Vagina (tissue), 2 donors: ENCODE results near the gene ZBTB34.

Source experiments
- POLR2A ChIP-seq, 2 donors: fragments of 450-650 bp; IDR thresholded peaks; one replicate each; pipeline ENCODE4 v1.6.1; 2017; ENCODE audit warnings: antibody characterized with exemption in 2 of 2, mild to moderate bottlenecking in 2 of 2, moderate library complexity in 2 of 2
- POLR2AphosphoS5 ChIP-seq, 2 donors: sonication (generic); formaldehyde crosslinking; IDR thresholded peaks; one replicate each; pipeline ENCODE4 v1.9.0; 2017; ENCODE audit warnings: antibody characterized with exemption in 2 of 2, mild to moderate bottlenecking in 2 of 2, low read depth in 1 of 2; ENCODE audit not compliant: insufficient read depth in 1 of 2
- TF ChIP-seq, protein P1 (sequence below), 3 experiments: fragments of 450-650 bp in 2 of 3; fragments of 200-600 bp in 1 of 3; sonication (generic) in 1 of 3; IDR thresholded peaks; one replicate each; pipeline ENCODE4 v1.5.1; 2017 to 2019; ENCODE audit warnings: antibody characterized with exemption in 3 of 3, mild to moderate bottlenecking in 2 of 3, moderate library complexity in 2 of 3

DNA sequence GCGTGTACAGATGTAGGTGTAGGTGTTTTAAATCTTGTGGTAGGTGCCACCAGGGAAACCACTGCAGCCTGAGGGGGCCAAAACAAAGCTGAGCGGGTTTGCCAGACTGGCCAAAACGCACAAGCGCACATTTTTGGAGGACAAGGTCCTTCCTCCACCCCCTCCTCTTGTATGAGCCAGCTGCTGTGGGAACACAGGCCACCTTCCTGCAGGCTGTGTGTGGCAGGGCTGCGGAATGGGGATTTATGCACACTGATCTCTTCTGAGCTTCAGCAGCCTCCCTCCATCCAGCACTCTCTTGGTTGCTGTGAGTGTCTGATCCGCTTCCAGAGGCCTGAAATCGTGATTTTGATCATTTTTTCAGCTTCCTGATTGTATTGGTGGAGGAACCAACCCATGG lies 33.2 kb upstream of the ZBTB34 start:
- TF ChIP-seq, protein P1, sequence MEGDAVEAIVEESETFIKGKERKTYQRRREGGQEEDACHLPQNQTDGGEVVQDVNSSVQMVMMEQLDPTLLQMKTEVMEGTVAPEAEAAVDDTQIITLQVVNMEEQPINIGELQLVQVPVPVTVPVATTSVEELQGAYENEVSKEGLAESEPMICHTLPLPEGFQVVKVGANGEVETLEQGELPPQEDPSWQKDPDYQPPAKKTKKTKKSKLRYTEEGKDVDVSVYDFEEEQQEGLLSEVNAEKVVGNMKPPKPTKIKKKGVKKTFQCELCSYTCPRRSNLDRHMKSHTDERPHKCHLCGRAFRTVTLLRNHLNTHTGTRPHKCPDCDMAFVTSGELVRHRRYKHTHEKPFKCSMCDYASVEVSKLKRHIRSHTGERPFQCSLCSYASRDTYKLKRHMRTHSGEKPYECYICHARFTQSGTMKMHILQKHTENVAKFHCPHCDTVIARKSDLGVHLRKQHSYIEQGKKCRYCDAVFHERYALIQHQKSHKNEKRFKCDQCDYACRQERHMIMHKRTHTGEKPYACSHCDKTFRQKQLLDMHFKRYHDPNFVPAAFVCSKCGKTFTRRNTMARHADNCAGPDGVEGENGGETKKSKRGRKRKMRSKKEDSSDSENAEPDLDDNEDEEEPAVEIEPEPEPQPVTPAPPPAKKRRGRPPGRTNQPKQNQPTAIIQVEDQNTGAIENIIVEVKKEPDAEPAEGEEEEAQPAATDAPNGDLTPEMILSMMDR (IDR thresholded peaks at IDR 0.05): no peak
- TF ChIP-seq POLR2A (IDR thresholded peaks at IDR 0.05) (no peak), POLR2AphosphoS5 (IDR thresholded peaks at IDR 0.05; ENCODE audit: insufficient read depth in 1 of 2, low read depth in 1 of 2) (no peak)
